ENCODE results near the gene MEF2B. TPM values are rescaled to one million over a fixed set of nuclear protein-coding genes. Genes with fewer than 3 reads are reported as not detected.

The MEF2B gene
- total and polyA plus RNA-seq, 2 experiments from 2014 or later = 7.4 to 8.3 TPM

DNA sequence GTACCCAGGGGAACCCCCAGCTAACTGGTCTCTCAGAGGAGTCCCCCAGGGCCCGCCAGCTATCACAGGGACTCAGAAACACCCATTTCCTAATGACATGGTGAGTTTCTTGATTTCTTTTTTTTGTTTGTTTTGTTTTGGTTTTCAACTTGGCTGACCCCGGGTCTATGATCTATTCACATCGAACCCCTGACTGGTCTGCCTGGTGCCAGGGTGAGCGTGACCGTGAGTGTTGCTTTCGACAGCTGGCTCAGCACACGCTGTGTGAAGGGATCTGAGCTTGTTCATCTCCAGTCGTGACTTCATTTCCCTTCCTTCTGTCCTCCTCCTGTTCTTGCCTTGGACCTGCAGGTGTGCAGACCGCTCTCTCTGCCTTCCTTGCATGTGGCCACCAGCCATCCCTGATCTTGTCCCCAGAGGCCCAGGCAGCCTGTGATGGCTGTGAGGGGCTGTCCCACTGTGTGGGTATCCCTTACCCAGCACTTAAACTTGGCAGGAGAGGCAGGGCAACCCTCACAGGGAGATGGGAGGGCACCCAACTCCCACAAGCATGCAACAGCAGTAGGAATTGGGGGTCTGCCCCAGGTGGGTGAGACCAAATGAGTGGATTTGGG lies 58.0 kb downstream of the MEF2B start (continued):
- TF ChIP-seq, protein P1, sequence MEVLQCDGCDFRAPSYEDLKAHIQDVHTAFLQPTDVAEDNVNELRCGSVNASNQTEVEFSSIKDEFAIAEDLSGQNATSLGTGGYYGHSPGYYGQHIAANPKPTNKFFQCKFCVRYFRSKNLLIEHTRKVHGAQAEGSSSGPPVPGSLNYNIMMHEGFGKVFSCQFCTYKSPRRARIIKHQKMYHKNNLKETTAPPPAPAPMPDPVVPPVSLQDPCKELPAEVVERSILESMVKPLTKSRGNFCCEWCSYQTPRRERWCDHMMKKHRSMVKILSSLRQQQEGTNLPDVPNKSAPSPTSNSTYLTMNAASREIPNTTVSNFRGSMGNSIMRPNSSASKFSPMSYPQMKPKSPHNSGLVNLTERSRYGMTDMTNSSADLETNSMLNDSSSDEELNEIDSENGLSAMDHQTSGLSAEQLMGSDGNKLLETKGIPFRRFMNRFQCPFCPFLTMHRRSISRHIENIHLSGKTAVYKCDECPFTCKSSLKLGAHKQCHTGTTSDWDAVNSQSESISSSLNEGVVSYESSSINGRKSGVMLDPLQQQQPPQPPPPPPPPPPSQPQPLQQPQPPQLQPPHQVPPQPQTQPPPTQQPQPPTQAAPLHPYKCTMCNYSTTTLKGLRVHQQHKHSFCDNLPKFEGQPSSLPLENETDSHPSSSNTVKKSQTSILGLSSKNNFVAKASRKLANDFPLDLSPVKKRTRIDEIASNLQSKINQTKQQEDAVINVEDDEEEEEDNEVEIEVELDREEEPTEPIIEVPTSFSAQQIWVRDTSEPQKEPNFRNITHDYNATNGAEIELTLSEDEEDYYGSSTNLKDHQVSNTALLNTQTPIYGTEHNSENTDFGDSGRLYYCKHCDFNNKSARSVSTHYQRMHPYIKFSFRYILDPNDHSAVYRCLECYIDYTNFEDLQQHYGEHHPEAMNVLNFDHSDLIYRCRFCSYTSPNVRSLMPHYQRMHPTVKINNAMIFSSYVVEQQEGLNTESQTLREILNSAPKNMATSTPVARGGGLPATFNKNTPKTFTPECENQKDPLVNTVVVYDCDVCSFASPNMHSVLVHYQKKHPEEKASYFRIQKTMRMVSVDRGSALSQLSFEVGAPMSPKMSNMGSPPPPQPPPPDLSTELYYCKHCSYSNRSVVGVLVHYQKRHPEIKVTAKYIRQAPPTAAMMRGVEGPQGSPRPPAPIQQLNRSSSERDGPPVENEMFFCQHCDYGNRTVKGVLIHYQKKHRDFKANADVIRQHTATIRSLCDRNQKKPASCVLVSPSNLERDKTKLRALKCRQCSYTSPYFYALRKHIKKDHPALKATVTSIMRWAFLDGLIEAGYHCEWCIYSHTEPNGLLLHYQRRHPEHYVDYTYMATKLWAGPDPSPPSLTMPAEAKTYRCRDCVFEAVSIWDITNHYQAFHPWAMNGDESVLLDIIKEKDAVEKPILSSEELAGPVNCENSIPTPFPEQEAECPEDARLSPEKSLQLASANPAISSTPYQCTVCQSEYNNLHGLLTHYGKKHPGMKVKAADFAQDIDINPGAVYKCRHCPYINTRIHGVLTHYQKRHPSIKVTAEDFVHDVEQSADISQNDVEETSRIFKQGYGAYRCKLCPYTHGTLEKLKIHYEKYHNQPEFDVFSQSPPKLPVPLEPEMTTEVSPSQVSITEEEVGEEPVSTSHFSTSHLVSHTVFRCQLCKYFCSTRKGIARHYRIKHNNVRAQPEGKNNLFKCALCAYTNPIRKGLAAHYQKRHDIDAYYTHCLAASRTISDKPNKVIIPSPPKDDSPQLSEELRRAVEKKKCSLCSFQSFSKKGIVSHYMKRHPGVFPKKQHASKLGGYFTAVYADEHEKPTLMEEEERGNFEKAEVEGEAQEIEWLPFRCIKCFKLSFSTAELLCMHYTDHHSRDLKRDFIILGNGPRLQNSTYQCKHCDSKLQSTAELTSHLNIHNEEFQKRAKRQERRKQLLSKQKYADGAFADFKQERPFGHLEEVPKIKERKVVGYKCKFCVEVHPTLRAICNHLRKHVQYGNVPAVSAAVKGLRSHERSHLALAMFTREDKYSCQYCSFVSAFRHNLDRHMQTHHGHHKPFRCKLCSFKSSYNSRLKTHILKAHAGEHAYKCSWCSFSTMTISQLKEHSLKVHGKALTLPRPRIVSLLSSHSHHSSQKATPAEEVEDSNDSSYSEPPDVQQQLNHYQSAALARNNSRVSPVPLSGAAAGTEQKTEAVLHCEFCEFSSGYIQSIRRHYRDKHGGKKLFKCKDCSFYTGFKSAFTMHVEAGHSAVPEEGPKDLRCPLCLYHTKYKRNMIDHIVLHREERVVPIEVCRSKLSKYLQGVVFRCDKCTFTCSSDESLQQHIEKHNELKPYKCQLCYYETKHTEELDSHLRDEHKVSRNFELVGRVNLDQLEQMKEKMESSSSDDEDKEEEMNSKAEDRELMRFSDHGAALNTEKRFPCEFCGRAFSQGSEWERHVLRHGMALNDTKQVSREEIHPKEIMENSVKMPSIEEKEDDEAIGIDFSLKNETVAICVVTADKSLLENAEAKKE (CRISPR knock-in tag; IDR thresholded peaks at IDR 0.05) = no peak
- no peak for TF ChIP-seq CREB1 (CRISPR knock-in tag; IDR thresholded peaks at IDR 0.05; ENCODE audit: low read depth)

DNA sequence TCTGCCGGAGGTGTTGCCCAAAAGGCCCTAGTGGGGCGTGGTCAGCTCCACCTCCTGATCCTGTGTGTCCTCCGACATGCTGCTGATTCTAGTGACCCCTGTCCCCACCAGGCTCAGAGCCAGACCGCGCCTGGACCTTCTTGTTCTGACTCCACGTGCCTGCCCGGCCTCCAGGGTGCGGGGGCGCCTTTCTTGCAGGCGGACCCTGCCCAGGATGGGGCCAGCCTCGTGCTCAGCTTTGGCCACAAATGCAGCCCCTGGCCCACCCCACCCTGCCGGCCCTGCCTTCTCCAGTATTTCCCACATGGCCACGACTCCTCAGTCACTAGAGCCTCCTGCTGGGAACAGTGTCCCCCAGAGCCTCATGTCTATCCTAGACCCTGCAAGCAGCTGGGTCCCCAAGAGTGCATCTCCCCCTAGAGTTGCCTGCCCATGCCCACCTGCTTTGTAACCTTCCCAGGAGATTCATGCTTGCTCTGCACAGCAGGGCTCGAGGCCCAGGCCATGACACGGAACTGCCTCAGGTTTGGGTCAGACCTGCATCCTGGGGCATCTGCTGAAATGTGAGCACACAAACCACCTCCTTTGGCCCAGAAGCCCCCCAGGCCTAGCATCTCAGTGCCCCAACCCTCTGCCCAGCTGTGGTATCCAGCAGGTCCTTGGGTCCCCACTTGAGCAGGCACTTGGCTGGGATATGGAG lies 58.8 kb downstream of the MEF2B start:
- H3K4me3 ChIP-seq = peak overlapping the region; percentile 65
- Mint-ChIP-seq H3K27ac (no peak overlapping the region), H3K9me3 (no peaks in the 10 kb centered on the region), H3K36me3 (ENCODE audit: low read depth) (peaks cover 4% of the 10 kb centered on the region; the same call in 2 of the 3 replicates), H3K27me3 (ENCODE audit: insufficient read depth, low read depth, poor library complexity) (peaks cover 40% of the 10 kb centered on the region), H3K4me1 (peaks cover 31% of the 10 kb centered on the region), H3K4me3 (peak overlapping the region; percentile 60)
- no peaks in the 10 kb centered on the region for H3K36me3 ChIP-seq (ENCODE audit: insufficient read depth)
- H3K27ac ChIP-seq (ENCODE audit: low read depth) = no peak overlapping the region
- H3F3A ChIP-seq (replicated peaks; ENCODE audit: low read depth) = peaks cover 18% of the 10 kb centered on the region; the same call in 1 of the 2 replicates
- H3K4me1 ChIP-seq (ENCODE audit: insufficient read depth) = peaks cover 23% of the 10 kb centered on the region
- peak overlapping the region; percentile 96 for H2AFZ ChIP-seq
- DNase-seq (ENCODE audit: low spot score) (peak; percentile 57), ATAC-seq (peak; percentile 10)
- peaks cover 6% of the 10 kb centered on the region; the same call in 1 of the 2 replicates for H3K27me3 ChIP-seq (ENCODE audit: insufficient read depth)
- no peaks in the 10 kb centered on the region for H4K20me1 ChIP-seq (replicated peaks; ENCODE audit: insufficient read depth)
- no peaks in the 10 kb centered on the region for H3K79me2 ChIP-seq (replicated peaks; ENCODE audit: insufficient read depth)
- no peaks in the 10 kb centered on the region for H3K9me2 ChIP-seq (ENCODE audit: insufficient read depth)
- H3K4me2 ChIP-seq = peak overlapping the region; percentile 92
- no peak for TF ChIP-seq STAT1 (IDR thresholded peaks at IDR 0.05; ENCODE audit: unreplicated experiment)
- TF ChIP-seq, protein P2, sequence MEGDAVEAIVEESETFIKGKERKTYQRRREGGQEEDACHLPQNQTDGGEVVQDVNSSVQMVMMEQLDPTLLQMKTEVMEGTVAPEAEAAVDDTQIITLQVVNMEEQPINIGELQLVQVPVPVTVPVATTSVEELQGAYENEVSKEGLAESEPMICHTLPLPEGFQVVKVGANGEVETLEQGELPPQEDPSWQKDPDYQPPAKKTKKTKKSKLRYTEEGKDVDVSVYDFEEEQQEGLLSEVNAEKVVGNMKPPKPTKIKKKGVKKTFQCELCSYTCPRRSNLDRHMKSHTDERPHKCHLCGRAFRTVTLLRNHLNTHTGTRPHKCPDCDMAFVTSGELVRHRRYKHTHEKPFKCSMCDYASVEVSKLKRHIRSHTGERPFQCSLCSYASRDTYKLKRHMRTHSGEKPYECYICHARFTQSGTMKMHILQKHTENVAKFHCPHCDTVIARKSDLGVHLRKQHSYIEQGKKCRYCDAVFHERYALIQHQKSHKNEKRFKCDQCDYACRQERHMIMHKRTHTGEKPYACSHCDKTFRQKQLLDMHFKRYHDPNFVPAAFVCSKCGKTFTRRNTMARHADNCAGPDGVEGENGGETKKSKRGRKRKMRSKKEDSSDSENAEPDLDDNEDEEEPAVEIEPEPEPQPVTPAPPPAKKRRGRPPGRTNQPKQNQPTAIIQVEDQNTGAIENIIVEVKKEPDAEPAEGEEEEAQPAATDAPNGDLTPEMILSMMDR (conservative IDR thresholded peaks at IDR 0.05; ENCODE audit: low read depth in 2 of 2) = no peak
- TF ChIP-seq CREB1 (CRISPR knock-in tag; IDR thresholded peaks at IDR 0.05; ENCODE audit: low read depth) = no peak
- TF ChIP-seq, protein P3, sequence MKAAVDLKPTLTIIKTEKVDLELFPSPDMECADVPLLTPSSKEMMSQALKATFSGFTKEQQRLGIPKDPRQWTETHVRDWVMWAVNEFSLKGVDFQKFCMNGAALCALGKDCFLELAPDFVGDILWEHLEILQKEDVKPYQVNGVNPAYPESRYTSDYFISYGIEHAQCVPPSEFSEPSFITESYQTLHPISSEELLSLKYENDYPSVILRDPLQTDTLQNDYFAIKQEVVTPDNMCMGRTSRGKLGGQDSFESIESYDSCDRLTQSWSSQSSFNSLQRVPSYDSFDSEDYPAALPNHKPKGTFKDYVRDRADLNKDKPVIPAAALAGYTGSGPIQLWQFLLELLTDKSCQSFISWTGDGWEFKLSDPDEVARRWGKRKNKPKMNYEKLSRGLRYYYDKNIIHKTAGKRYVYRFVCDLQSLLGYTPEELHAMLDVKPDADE (IDR thresholded peaks at IDR 0.05) = no peak
